GM19467 (cell line): ENCODE data around the gene GULP1.

ENCODE experiments used
- ATAC-seq: cut with Tn5 transposase; IDR thresholded peaks from one replicate; pipeline ENCODE4 v1.9.1; 2021; ENCODE audit warnings: mild to moderate bottlenecking, moderate library complexity; ENCODE audit not compliant: unreplicated experiment

The GULP1 gene

GRCh38 chr2:188629753-188630527 is 338.3 kb downstream of the GULP1 start:
- no peak for ATAC-seq

GRCh38 chr2:188631037-188631809 is 339.5 kb downstream of the GULP1 start:
- ATAC-seq, result no peak

GRCh38 chr2:188634656-188635055 is 343.0 kb downstream of the GULP1 start:
- no peak for ATAC-seq
